GM21360 (cell line): Measurements from ENCODE around the gene S100A5.
"Not testable (repeated sequence)": the region's sequence is repeated elsewhere in the genome, so short reads cannot be mapped to it uniquely, and the experiment has no call there.

Source experiments
- ATAC-seq: cut with Tn5 transposase; IDR thresholded peaks from one replicate; pipeline ENCODE4 v1.9.1; 2021; ENCODE audit warnings: mild to moderate bottlenecking, moderate library complexity; ENCODE audit not compliant: unreplicated experiment

S100A5 gene

DNA sequence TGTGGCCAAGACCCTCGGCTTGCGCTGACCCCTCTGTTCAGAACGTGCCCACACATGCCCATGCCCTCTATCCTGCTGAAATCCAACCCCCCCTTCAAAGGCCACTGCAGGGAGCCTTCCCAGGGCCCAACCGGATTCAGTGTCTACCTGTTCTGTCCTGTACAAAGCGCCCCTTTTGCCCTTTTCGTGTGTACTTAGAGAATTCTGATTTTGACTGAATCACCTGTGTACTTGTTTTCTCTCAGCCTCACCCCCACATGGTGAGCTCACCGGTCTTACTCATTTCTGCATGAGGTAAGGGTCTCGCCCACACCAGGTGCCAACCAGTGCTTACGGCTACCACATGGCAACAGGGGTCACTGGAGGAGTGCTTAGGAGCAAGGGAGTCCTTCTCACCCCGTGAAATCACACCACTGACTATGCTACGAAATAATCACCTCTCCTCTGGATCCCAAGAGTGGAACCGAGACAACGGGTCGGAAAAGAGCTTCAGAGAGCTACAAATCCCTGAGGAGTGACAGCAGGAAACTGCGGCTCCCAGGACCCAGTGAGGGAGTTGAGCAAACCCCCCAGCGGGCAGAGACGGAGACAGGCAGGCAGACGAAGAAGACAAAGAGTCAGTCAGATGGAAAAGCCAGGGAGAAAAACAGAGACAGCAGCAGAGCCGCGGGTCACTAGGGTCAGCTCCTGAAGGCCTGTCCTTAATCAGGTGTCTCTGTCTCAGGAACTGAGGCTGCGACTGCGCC is 27.1 kb upstream of the S100A5 start:
- no peak for ATAC-seq

DNA sequence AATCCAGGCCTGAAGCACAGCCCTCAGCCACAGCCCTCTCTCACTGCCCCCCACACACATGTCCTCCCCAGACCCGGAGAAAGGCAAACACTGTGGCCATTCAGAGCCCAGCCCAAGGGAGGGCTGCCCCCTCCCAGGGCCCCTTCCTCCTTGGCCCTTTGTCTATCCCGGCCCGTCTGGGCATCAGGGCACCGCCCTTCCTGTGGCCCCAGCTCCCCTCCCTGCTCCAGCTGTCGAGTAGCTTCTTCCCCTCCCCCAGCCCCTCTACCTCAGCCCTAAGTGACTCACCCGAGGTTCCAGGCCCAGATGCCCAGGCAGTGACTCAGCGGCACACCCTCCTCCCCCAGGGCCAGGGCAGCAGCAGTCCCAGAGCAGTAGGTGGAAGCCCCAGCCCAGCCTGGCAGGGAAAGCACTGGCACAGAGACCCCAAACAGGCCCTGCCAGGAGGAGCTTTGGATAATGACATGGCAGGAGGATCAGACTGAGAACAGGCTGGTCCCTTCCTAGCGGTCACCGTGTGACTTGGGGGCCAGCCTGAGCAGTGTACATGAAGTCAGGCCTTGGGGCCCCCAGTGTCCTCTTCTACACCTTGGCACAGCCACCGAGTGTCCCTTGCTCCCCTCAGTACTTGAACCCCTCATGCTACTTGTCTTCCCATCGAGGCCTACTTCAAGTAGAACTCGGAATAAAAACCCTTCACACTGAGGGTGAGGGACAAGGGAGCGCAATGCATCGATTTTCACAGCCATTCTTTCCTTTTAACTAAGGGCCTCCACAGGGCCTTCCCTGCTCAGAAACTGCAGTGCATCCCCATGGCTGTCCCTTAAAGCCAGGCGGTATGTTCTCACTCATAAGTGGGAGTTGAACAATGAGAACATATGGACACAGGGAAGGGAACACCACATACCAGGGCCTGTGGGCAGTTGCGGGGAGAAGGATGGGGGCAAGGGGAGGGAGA is 26.0 kb upstream of the S100A5 start:
- ATAC-seq = no peak

DNA sequence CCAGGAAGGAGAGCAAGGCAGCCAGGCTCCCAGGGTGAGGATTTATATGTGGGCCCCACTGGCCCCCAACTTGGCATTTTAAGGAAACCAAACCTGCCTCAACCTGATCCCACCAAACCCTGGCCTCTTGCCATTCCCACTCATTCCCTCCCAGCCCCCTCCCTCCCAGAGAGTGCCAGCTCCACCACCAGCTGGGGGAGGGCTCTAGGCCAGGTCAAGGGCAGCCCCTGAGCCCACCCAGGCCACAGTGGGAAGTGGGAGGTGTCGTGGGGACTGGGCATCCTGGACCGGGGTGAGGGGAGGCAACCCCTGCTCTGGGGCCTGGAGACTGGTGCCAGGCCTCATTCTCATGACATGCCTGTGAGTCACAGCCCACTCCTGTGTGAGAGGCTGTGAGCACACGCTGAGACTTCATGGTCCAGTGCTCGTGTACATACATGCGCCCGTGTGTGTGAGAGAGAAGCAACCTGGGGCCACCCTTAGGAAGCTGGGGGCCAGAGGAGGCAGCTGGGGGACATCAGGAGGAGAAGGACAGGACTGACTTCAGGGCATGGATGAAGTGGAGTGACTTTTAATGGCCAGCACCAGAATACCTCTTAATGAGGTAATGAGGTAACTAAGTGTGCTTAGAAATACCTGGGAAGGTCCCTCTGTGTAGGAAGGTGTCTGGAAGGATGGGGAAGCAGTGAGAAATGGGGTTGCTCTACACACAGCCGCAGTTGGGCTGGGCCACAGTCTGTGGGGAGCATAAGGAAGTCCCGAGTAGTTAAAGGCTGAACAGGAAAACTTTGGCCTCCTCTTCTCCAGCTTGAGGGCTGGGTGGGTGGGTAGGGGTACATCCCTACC is 25.0 kb upstream of the S100A5 start, which contains the start of gene S100A2:
Gene S100A2, minus strand, starts transcription at position 316 of the 846 bp plus-strand sequence. CDS start 1,967 bp downstream, outside the sequence.
- ATAC-seq = no peak

DNA sequence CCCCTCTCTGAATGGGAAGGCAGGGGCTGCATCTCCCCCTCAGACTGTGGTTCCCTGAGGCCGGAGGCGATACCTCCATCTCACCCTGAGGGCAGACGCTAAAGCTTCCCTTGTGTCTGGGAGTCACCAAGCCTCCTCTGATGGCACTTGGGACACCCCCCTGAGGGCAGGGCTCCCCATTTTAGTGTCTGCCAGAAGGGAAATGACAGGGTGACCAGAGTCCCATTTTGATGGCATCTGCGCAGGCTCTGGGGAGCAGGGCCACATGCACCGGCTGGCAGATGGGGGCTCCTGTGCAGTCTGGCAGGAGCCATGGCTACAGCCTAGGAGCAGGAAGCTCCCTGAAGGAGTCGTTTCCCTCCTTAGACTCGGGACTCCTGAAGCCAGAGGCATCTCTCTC is 23.3 kb upstream of the S100A5 start:
- no peak for ATAC-seq

DNA sequence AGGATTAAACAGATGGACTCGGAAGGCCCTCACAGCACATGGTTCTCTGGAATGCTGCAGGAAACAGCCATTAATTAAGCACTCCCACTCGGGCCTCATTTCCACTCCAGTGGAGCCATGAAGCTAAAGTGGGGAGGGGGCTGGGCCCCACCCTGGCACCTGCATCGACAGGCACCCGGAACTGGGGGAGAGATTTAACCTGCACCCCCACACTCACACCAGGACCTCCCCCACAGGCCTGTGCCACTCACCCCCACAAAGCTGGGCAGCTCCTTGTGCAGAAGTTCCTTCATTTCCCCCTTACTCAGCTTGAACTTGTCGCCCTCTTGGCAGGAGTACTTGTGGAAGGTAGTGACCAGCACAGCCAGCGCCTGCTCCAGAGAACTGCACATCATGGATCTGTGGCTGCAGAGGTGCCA is 22.8 kb upstream of the S100A5 start:
- no peak for ATAC-seq

DNA sequence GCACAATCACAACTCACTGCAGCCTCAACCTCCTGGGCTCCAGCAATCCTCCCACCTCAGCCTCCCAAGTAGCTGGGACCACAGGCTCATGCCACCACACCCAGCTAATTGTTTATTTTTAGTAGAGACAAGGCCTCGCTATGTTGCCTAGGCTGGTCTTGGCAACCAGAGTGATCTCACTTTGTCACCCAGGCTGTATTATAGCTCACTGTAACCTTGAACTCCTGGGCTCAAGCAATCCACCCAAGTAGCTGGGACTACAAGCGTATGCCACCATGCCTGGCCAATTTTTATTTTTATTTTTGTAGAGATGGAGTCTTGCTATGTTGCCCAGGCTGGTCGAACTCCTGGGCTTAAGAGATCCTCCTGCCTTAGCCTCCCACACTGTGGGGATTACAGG is 21.3 kb upstream of the S100A5 start:
- ATAC-seq = not testable (repeated sequence)

DNA sequence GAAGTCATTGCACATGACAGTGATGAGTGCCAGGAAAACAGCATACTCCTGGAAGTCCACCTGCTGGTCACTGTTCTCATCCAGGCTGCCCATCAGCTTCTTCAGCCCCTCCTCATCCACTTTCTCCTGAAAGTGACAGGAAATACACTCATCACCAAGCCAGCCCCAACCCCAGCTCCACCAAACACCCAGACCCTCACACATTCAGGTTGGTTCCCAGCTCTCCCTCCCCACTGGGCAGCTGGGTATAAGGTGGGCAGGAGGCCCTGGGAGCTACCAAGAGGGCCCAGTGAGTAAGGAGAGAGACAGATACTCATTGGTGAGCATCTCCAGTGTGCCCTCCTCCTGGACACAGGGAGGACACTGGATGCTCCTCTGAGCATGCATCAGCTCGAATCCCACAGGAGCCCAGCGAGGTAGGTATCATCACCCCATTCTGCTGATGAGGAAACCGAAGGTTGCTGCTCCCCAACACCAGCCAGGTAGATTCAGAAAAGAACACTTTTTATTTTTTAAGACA is 20.8 kb upstream of the S100A5 start:
- ATAC-seq = no peak

DNA sequence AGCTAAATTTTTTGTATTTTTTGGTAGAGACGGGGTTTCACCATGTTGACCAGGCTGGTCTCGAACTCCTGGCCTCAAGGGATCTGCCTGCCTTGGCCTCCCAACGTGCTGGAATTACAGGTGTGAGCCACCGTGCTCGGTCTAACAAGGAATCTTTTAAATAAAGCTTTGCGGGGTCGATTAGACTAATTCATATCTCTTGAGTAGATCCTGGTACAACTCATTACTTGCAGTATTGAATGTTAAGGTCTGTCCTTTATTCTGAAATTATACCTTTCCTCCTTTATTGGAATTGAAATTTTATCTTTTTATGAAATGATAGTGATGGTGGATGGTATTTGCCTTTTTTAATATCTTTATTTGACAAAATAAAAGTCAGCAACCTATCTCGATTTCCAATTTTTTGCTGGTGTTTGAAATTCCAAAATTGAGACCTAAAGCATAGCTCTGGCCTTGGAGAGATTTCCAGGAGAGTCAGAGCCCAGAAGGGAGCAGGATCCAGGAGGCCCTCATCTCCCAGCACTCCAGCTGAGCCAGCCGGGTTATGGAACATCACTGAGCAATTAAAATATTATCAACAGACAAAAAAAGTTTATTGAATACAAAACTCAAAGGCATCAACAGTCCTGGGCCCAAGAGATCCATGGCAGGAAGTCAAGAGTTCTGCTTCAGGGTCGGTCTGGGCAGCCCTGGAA is 20.2 kb upstream of the S100A5 start:
- no peak for ATAC-seq

DNA sequence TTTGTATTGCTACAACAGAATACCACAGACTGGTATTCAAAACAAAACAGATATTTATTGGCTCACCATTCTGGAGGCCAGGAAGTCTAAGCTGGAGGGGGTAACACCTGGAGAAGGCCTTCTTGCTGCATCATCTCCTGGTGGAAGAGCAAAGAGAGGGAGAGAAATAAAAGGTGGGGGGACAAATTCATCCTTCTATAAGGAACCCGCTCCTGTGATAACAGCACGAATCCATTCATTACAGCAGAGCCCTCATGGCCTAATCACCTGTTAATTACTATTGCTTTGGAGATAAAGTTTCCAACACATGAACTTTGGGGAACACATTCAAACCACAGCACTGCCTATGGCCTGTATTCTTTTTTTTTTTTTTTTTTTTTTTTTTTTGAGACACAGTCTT is 19.5 kb upstream of the S100A5 start:
- no peak for ATAC-seq

DNA sequence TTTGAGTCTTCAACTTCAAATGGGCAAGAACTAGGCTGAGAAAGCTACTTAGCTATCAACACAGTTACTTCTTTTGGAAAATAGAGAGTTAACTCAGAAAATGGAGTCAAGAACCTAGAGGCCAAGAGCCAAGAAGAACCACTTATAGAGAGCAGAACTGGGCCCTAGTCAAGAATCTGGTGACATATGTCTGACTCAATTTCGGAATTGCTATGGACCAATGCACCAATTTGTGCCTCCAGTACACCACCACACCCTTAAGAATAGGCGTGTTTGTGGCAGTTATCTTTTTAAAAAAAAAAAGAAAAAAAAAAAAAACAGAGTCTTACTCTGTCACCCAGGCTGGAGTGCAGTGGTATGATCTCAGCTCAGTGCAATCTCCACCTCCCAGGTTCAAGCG is 17.1 kb upstream of the S100A5 start:
- ATAC-seq = no peak

DNA sequence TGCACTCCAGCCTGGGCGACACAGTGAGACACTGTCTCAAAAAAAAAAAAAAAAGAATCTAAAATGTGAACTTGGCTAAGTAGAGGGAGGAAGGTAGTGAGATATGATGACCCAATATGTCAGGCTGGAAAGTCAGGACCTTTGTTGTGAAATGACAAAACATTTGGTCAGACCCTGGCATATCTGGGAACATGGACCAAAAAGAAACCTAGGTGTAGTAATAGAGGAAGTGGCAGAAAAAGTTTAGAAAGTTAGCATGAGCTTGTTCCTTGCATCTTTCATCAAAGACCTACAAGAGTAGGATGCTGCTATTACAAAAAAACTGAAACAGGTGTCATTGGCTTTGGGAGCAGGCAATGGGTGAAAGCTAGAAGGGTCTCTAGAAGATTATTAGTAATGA is 15.6 kb upstream of the S100A5 start:
- ATAC-seq = no peak

DNA sequence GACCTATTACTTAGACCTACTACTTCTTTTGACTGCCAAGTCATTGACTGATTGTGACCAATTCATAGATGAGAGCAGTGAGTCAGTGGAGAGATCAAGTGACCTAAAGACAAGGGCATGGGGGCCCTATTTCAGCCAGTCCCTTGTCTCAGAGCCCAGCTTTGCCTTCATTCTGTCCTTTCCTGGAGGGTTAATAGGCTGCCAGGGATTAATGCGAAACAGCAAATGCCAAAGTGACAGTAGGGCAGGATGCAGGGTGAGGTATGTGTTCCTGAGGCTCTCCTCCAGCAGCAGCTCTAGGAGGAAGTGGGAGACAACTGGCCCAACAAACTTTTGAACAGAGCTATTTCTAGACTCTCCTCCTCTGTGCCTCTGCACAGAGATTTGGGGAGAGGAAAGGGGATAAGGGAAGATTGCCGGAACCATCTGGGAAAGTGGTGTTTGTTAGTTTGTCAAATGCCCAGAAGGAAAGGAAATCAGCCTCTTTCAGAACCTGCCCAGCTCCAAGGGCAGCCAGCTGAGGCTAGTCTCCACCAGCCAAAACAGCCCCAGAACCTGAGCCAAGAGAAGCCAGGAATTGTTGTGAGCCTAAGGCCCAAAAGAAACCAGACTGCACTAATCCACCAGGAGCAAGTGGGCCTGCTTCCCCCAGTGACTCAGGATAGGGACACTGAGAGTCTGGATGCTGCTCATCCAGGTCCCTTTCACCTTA is 13.3 kb upstream of the S100A5 start:
- ATAC-seq = no peak

DNA sequence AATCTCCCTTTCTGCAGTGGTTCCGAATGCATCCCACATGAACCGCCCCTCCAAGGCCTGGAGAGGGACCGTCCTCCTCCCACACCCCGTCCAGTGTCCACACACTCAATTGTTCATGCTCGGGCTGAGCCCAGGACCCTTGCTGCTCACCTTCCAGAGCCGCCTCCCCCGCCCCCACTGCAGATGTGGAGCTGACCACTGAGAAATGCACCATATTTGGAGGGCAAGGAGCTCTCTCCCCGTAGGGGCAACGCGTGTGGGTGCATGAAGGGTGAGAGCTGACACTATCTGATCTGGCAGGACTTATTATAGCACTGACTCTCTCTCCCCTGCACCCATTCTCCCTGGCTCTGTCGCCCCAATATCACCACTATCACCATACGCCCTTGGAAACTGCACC is 12.4 kb upstream of the S100A5 start:
- no peak for ATAC-seq

DNA sequence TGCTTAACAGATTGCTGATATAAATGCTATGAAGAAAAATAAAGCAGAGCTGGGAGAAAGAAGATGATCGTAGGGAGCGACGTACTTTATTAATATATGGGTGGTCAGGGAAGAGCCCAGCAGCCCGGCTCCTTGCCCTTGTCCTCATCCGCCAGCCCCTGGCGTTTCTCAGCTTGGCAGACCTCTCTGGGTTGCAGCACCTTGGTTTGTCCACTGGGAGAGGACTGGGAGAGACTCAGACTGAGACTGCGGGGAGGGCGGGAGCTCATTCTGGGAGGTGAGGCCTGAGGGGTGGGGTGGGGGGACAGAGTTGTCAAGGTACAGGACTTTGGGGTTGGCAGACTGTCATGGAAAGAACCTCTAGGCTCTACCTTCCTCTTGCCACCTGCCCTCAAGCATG is 11.6 kb upstream of the S100A5 start:
- no peak for ATAC-seq

DNA sequence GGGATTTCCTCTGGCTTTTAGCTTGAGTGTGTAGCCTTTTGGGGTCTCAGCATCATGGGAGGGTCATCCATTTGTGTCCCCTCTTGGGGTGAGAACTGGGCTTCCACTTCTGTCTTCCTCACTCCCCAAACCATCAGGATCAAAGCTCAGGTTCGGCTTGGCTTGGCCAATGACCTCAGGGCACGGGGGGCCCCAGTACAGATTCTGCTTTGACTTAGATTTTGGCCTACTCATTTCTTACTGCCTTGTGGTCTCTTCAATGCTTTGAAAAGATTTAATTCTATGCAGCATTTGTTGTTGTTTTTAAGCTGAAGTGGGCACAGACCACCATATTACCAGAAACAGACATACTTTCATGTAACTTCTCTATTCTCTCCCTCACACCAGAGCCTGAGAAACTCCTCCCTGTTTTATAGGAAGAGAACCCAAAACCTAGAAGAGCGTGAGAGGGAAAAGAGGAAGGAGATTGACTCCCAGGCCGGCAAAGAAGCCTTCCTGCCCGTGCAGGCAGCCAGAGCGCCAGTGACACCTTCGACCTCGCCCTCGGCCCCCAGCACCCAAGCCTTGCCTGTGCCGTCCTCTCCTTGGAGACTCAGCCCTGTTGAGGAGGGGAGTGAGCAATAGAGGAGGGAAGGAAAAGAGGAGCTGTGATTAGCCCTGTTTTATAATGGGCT is 10.2 kb upstream of the S100A5 start:
- no peak for ATAC-seq

DNA sequence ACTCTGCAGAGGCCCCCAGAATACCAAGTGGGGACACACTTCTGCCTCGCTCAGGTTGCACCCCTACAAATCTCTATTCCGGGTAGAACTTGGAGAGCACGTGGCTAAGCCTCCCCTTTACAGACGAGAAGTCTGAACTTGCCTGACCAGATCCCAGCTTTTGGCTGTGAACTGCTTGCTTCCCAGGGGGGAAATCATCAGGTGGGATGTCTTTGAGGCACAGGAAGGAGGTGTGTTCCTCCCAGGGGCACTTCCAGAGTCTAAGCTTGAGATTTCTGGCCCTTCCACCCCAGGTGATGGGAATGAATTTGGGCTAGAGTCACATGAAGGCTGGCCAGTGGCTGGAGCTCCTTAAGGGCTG is 9.6 kb upstream of the S100A5 start:
- no peak for ATAC-seq

DNA sequence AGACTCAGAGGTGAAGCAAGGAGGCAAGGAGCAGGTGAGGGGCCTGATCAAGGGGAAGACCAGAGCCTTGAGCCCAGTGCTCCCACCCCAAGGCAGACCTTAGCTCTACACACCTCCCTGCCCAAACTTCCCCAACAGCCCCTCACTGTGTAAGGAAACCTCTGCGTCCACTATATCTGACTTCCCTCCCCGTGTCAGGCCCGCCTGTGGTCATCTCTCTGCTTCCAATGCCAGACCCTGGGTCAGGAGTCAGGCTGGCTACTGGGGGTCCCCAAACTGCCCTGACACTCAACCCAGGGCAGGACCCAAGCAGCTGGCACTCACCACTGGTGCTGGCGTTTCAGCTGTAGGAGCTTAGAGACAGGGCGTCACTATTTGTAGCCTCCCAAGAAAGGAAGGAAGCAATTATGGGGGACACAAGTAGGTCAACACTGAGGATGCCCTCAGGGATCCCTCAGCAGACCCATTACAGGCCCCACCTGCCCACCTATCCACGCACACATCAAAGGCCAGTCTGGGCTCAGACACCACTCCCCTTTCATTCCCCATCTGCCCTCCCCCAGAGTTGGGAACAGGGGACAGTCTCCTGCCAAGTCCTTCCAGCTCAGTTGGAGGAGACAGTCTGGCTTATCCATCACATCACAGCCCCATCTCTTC is 9.1 kb upstream of the S100A5 start:
- no peak for ATAC-seq
